Measurements from ENCODE around the gene SYK.
"Not testable (repeated sequence)": the region's sequence is repeated elsewhere in the genome, so short reads cannot be mapped to it uniquely, and the experiment has no call there.

Gene SYK

DNA sequence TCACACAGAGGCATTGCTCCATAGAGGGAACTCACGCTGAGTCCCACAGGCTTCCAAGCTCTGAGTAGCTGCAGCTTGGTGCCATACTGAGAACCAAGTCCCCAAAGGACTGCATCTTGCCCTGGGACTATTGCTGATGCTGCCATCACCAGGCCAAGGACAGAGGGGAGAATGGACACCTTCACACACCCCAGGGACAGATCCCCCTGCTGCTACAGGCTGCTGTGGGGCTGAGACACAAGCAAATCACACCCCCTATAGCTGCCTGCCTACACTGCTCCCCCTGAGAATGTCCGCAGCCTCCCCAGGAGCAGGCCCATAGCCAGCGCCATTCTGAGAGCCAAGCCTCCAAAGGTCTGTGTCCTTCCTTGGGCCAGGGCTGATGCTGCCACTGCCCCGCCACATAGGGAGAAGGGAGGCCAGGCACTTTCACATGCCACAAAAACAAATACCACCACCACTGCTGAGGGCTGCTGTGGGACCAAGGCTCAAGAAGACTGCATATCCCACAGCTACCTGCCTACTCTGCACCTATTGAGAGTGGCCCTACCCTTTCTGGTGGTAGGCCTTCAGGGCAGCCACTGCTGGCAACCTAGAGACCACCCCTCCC lies 81.5 kb downstream of the SYK start:
- DNase-seq: no peak

DNA sequence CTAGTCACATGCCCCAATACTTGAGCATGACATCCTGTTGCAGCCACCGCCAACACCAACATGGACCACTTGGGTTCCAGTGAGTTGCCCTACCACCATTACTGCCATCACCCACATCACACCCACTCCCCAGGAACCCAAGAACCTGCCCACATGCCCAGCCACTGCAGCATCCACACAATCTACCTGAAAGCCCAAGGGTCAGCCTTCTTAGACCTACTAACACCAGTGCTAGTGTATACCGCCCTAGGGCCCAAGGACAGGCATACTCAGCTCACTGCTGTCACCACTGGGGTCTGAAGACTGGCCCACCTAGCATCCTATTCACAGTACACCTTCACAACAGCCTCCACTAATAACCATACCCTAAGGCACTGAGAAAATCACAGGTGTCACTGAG lies 82.0 kb downstream of the SYK start:
- no peak for DNase-seq

DNA sequence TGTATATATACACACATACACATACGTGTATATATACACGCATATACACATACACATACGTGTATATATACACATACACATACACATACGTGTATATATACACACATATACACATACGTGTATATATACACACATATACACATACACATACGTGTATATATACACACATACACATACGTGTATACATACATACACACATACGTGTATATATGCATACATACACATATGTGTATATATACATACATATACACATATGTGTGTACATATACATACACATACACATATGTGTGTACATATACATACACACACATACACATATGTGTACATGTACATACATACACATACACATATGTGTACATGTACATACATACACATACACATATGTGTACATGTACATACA lies 82.6 kb downstream of the SYK start:
- no peak for DNase-seq

DNA sequence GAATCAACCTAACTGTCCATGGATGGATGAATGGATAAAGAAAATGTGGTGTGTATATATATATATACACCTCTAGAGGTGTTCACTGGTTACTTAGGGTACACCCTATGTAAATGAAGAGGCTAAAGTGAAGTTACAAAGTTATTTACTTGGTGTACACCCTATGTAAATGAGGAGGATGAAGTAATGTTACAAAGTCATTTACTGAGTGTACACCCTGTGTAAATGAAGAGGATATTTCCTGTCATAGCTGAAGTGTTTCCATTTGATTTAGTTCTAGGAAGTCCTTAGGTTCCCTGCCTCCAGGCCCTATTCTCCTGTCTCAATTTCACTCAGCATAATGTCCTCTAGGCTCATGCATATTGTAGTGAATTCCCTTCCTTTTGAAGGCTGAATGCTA lies 85.2 kb downstream of the SYK start:
- DNase-seq: not testable (repeated sequence)

DNA sequence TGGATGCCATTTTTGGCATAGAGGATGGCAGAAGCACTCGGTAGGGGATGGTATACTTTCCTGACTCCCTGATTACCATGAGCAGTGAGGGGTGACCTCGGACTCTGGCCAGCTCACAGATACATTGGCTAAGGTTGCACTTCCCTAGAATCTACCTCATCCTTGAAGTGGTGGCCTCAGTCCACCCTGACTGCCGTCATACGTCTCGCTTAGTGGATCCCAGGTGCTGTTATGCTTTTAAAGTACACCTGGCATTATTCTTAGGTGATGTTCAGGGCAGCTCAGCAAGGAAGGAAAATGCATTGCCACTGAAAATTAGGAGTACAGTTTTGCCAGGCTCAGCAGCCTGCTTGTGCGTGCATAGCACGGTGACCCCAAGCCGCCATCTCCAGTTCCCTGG lies 87.3 kb downstream of the SYK start:
- DNase-seq: no peak

DNA sequence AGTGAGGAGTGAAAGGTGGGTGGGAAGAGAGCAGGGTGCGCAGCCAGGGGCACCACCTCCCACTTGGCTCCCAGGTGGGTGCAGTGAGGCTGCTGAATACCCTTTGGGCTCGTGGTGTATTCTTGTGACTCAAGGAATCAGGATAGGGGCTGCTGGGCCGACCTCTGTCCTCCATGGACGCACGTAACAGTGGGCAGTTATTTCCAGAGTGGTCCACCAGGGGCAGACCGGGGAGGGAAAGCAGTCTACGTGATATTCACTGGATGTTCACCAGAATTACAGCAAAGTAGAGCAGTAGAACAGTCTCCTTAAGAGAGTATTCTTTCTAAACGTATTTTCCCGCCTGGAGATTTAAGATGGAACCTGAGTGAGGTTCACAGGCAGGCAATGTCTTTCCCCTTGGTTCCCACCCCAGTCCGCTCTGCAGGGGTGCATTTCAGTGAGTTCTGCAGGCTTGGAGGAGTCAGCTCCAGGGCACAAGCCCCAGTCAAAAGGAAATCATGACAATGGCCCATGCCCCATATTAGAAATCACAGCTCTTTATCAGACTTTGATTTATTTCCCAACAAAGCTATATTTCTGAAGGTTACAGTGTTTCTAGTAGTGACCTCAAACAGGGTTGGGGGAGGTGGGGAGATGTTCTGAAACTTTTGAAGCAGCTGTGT lies 88.7 kb downstream of the SYK start:
- DNase-seq: no peak

DNA sequence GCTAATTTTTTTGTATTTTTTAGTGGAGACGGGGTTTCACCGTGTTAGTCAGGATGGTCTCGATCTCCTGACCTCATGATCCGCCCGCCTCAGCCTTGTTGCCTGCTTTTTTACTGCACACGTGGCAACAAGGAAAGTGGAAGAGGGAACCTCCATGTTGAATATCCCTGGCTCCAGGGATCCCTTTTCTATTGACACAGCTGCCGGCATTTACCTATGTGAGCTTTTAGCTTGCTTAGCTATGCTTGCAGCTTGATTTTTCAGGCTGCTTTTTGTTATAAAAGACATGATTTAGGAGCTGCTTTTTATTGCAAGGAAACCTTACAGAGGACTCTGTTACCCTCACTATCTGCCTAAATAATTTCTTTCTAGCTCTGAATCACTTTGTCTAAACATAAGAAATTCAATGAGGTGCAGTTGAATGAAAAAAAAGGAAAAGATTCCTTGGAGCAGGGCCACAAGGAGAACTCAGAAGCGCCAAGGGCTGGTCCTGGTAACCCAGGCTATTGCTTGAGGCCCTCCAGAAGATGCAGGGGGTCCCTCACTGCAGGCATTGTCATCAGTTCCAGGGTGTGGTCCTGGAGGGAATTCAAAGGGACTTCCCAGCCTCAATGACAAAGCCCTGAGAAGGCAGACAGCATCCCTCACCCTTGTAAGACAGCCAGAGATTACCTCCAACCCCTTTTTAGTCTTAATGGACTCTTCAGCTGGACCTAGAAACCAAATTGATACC lies 89.9 kb downstream of the SYK start:
- DNase-seq: no peak

DNA sequence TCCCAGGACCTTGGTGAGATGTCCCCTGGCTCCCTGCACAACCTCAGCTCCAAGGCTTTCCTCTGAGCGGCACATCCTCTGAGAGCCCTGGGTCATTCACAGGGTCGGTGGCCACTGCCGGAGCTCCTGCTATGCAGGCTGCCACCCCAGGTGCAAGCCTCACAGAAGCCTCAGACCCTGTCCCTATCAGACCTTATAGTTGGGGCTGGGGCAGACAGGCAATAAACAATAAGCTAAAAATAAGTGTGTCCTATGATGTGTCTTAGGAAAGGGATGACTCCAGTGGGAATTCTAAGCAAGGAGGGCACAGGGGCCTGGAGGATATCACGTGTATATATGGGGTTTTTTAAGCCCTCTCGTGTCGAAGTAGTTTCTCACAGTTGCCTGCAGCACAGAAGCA lies 91.3 kb downstream of the SYK start:
- DNase-seq: no peak

DNA sequence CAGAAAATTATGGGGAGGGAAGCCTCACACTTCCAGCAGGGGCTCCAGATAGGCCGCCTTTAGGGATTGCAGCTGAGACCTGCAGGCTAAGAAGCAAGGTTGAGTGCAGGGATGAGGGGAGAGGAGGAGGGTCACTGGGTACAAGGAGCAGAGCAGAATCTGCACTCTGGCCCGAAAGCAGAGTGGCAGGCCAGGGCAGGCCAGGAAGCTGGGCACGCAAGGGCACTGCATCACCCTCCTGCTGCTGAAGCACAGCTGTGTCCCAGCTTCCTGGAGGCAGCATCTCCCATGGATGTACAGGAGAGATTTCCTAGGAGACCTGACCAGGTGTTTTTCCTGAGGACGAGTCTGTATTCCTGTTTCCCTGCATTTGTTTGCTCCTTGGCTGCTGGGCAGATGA lies 92.1 kb downstream of the SYK start:
- DNase-seq: no peak

DNA sequence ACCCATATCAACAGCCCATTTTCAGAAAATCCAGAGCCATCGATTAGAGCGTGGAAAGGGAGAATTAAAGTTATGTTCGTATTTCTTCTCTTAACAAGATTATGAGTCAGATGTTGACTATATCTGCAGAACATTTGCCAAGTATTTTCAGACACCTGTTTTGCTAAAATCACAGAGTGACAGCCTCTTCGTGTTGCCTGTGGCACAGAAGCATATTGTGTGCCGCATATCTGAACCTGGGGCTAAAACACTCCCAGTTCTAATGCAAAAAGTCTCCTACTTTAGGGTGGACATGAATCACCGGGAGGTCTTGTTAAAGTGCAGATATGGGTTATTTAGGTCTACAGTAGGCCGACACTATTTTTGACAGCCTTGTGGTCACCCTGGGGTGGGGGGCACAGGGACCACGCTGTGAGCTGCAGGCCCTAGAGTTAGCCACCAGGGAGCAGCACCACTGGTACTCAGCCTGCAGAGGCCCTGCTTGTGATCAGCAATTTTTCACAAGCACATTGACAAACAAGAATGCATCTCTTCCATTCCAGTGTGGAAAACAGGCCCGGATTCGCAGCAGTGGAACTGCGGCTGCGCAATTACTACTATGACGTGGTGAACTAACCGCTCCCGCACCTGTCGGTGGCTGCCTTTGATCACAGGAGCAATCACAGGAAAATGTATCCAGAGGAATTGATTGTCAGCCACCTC lies 93.5 kb downstream of the SYK start:
- DNase-seq: no peak

DNA sequence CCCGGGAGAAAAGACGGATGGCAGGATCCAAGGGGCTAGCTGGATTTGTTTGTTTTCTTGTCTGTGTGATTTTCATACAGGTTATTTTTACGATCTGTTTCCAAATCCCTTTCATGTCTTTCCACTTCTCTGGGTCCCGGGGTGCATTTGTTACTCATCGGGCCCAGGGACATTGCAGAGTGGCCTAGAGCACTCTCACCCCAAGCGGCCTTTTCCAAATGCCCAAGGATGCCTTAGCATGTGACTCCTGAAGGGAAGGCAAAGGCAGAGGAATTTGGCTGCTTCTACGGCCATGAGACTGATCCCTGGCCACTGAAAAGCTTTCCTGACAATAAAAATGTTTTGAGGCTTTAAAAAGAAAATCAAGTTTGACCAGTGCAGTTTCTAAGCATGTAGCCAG lies 94.2 kb downstream of the SYK start:
- no peak for DNase-seq

DNA sequence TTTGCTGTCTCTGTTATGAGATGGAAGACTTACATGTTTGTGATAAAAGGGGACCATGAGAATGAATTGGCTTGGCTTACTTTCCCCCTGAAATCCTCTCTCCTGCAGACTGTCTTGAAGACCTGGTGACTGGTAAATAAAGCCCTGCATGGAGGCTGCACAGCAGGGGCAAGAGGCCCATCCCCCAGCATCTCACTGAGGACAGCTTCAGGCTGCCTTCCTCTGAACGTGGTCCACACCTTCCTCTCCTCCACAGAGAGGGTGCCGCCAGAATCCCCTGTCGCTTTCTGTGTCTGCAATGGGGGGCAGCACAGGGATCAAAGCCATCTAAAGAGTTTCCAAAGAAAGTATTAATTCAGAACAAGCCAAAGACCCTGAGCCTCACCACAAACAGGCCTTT lies 94.6 kb downstream of the SYK start:
- no peak for DNase-seq

DNA sequence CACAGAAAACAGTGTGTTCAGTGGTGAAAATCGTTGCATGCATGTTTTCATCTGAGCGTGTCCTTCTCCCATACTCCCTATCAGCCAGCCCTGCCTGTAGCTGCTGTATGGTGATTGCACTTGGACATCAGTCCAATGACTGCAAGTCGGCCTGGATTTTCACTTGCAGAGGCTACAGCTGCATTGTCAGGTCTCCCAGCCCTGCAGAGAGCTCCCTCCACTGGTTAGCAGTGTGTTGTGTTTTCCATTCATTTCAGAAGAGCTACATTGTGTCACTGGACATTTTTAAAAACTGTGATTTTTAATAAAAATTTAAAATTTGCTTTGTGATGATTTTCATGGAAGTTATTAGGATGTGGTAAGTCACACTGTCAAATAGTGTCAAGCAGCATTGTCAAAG lies 96.6 kb downstream of the SYK start:
- no peak for DNase-seq

DNA sequence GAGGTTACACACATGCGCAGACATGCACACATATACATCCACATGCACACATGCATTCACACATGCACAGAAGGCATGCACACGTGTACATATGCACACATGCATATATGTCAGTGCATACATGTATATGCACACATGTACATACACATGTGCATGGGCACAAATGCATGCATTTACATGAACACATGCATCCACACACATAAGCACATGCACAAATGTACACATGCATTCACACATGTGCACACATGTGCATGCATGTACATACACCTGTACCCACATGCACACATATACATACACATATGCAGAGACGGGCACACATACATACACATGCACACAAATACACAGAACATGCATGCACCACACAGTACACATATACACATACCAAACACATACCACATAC lies 97.7 kb downstream of the SYK start:
- no peak for DNase-seq

DNA sequence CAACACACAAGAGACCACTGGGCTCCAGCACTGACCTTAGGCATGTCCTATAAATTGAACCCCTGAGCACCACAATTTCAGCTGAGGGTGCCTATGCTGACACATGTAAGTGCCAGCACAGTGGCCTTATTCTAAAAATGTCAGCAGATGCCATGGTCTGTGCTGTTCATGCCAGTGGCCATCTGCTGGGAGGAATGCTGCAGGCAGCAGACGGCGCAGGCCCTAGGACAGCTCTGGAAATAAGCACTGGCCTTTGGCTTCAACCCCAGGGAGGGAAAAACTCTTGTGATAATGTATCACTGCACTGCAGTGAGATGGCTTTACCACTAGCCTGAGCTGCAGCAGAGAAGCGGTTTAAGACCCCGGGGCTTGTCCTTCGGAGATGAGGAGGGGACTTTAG lies 98.5 kb downstream of the SYK start:
- no peak for DNase-seq

DNA sequence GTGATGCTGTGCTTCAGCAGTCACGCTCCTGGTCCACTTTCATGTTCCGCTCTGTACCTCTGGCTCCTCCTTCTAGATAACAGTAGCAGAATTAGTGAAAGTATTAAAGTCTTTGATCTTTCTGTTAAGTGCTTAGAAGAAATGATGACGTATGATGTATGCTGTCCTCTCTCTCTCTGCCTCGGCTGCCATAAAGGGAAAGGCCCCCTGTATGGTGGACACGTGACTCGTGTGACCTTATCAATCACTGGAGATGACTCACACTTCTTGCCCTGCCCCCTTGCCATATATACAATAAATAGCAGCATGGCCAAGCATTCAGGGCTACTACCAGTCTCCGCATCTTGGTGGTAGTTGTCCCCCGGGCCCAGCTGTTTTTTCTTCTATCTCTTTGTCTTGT lies 100.3 kb downstream of the SYK start:
- DNase-seq: no peak

DNA sequence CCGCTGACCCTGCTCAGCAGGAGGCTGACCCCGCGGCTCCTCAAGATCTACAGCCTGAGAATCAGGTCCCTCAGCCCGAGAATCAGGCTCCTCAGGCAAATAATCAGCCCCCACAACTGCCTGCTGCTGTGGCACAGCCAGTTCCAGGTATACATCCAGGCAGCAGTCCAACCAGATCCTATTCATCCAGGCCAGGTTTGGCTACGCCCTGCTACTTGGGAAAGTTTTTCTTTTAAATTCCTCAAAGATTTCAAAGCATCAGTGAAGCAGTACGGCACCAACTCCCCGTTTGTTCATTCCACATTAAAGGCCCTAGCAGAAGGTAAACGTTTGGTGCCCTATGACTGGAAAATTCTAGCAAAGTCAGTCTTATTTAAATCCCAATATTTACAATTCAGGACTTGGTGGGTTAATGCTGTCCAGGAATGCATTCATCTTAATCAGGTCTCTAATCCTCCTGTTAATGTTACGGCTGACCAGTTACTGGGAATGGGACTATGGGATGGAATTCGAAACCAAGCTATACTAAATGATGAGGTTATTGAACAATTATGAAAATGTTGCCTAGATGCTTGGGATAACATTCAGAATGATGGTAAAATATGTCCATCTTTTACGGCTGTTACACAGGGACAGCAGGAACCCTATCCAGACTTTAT lies 102.3 kb downstream of the SYK start:
- no peak for DNase-seq

DNA sequence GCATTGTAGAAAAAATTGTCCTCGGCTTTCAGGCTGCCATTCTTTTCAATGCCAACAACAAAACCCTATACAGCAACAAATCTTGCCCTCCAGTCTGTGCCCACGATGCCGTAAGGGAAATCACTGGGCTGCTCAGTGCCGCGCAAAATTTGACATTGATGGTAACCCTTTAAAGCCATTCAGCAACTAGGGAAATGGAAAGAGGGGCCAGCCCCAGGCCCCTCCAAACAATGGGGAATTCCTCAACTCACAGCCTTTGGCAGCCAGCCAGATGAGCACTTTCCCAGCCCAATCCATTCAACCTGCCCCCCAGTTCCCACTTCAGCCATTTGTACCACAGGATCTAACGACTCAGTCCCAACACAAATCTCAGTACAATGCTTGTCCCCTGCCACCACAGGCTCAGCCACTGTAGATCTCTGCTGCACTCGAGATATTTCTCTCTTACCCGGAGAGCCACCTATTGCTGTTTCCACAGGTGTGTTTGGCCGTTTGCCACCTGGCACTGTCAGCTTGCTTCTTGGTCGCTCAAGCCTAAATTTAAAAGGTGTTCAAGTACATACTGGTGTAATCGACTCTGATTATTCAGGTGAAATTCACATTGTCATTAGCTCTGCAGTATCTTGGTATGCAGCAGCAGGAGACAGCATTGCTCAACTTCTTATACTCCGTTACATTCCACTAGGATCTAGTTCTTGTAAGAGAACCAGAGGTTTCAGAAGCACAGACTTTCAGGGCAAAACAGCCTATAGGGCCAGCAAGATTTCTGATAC lies 103.3 kb downstream of the SYK start:
- no peak for DNase-seq

DNA sequence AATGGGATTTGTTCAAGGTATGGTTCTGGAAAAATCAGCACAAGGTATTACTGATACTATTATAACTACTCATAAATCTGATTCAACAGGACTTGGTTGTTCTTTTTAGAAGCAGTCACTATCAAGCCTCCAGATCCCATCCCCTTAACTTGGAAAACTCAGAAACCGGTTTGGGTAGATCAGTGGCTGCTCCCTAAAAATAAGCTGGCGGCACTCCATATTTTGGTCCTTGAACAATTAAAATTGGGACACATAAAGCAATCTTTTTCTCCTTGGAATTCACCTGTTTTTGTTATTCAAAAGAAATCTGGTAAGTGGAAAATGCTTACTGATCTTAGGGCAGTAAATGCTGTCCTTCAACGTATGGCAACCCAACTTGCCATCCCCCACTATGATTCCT lies 104.2 kb downstream of the SYK start:
- DNase-seq: no peak

DNA sequence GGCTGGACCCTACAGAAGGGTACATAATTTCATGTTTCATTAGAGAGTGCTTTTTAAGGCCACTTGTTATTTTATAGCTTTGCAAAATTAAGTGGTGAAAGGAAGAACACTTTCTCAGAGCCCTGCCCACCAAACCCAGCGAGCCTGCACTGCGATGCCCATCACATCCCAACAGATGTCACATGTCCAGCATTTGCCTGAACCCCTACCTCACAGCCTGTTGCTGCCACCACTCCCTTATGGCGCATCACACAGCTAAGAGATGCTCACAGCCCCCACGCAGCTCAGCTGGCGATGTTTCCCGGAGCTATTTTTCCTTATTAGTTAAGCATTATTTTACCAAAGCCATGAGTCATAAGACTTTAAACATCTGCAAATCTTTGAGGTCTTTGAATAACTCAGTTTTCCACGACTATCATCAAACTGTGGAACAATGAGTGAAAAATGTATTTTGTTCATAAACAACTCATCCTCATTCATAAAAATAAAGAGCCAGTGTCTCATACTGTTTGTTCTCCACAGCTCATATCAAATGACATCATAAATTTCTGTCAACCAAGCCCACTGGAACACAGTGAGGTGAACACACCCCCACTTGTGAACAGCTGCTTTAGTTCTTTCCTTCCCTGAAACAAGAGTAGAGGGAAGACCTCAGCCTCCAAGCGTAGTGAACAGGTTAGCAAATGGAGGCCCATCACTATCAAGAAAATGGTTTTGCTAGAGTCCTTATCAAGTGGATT lies 104.9 kb downstream of the SYK start:
- no peak for DNase-seq

DNA sequence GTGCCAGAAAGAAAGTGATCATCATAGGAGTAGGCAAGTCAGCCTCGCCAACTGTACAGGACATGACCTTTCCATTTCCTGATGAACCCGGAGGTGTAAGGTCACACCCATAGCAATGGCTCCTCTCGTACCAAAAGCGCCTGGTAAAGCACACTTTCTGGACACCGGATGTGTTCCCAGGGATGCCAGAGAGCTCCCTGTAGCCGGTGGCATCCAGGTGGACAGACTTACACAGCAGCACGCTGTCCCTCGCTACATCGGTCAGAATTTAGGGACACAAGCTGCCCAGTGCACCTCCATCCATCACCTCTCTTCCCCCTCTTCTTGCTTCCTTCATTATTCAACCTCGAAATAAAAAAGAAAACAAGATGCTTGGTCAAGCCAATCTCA lies 105.4 kb downstream of the SYK start:
- no peak for DNase-seq

DNA sequence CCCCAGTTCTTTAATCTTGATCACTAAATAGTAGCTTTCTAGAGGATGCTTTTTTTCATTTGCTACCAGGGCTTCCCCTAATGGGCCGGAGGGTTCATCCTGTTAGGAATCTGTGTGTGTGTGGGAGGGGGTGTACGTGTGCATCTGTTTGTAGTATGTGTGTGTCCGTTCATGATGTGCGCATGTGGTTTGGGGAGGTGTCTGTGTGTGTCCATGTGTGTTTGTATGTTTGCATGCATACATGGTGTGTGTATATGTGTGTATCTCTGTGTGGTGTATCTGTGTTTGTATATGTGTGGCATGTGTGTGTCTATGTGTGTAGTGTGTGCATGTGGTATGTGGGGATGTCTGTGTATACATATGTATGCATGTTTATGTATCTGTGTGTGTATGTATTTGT lies 106.2 kb downstream of the SYK start:
- DNase-seq: no peak
